LNCaP clone FGC (cell line): ENCODE results near the gene PHLDA2.

Source experiments
- DNase-seq: peaks from one replicate; pipeline ENCODE4 v3.0.0-alpha.2; 2011; ENCODE audit warnings: low read depth
- H3K4me3 ChIP-seq: 2 replicates; pipeline ENCODE4 v1.5.1; 2011; ENCODE audit warnings: mild to moderate bottlenecking, low read depth, low read length, control low read depth
- CTCF ChIP-seq: IDR thresholded peaks from 2 replicates; pipeline ENCODE4 v1.5.1; 2012; ENCODE audit warnings: mild to moderate bottlenecking; ENCODE audit not compliant: control insufficient read depth, insufficient read depth; ENCODE audit errors: extremely low read depth

PHLDA2 gene

GRCh38 chr11:2964782-2965181, 35.6 kb upstream of the PHLDA2 start:
- DNase-seq: no peak
- no peak for TF ChIP-seq CTCF
- H3K4me3 ChIP-seq: no peak overlapping the region

DNA sequence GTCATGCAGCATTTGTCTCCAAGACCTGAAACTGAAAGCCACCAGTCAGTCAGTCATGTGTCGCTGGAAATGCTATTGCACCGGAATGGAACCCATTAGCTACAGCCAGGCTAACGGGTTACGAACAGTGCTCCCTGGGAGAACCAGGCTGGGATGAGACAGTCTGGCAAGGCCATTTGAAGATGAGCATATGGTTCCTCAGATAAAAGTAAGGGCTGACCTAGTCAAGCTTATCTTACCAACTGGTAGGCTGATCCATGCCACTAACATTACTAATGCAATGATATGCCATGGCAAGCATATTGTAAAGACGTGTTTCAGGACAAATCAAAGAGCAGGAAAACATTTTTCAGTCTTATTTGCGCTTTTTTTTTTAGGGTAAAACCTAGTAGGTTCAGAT, 34.5 kb upstream of the PHLDA2 start:
- no peak overlapping the region for H3K4me3 ChIP-seq
- no peak for DNase-seq
- TF ChIP-seq CTCF: no peak

- TF ChIP-seq CTCF: no peak
- DNase-seq: no peak
- H3K4me3 ChIP-seq: no peak overlapping the region
These were observed 34.0 kb upstream of the PHLDA2 start for GRCh38 chr11:2963112-2963754.

DNA sequence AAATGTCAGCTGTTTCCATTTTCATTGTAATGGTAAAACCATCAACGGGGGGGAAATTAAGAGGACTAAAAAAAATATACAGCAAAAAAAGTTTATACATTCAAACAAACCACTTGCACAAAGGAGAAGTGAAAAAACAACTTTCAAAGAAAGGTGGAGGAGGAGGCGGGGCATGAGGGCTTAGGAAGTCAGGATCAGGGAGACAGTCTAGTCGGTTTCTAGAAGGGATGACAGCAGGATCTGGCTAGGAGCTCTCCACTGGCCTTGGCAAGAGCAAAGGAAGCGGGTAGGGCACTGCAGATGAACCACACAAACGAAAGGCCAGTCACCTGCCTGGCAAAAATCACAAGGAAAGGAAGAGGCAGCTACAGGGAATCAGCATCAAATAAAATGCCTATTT, 31.9 kb upstream of the PHLDA2 start:
- DNase-seq: no peak
- no peak overlapping the region for H3K4me3 ChIP-seq
- no peak for TF ChIP-seq CTCF

DNA sequence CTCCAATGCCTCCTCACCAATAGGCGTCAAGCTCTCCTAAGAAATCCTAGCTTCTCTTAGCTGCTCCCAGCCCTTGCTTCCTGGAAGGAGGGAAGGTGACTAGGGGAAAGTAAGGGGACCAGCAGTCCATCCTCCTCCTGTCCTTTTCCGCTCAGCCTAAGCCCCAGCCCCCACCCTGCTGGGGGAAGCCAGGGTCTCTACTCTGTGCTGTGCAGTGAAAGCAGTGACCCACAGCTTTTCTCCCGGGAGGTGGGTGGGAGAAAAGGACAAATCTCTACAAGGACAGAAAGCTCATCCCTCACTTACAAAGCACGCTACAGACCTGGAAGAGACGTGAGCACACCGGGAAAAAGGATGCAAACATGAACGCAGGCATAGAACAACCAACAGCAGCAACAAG, 30.9 kb upstream of the PHLDA2 start:
- no peak overlapping the region for H3K4me3 ChIP-seq
- no peak for DNase-seq
- TF ChIP-seq CTCF: no peak

DNA sequence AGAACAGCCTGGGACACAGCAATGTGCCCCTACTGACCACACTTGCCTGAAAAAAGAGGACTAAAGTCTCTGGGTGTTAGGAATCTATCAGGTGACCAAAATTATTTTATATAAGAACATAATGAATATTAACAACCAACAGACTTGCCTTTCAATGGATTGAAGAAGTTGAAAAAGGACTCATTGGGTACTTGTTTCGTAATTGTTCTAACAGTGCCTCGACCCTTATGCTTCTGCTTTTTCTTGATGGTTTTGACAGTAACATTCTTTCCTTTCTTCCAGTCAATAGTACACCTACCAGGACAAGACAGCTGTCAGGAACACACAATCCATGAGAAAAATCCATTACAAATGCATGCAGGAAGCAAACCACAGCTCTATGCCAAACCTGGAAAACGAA, 29.0 kb upstream of the PHLDA2 start:
- TF ChIP-seq CTCF: no peak
- DNase-seq: no peak
- no peak overlapping the region for H3K4me3 ChIP-seq

GRCh38 chr11:2955906-2956476, 26.8 kb upstream of the PHLDA2 start:
- TF ChIP-seq CTCF: no peak
- no peak for DNase-seq
- H3K4me3 ChIP-seq: no peak overlapping the region
